Loucy (cell line): ENCODE measurements around the gene ATG7.
"Not testable (repeated sequence)": the region's sequence is repeated elsewhere in the genome, so short reads cannot be mapped to it uniquely, and the experiment has no call there.

ENCODE experiments used
- CTCF ChIP-seq: fragments of 200-600 bp; sonication (generic); conservative IDR thresholded peaks from 2 replicates; pipeline ENCODE4 v1.5.1; 2014; ENCODE audit warnings: mild to moderate bottlenecking, antibody characterized with exemption, low read length
- EZH2phosphoT487 ChIP-seq: fragments of 200-600 bp; IDR thresholded peaks from 2 replicates; pipeline ENCODE4 v1.6.1; 2018; ENCODE audit warnings: antibody characterized with exemption, mild to moderate bottlenecking, moderate library complexity, borderline replicate concordance

- not testable (repeated sequence) for TF ChIP-seq CTCF, EZH2phosphoT487
Measured at GRCh38 chr3:11502413-11502812, 230.2 kb downstream of the ATG7 start.
